ENCODE data around the gene ATP9A. TPM values are rescaled to one million over a fixed set of nuclear protein-coding genes. Genes with fewer than 3 reads are reported as not detected.
A peak's percentile ranks its signal among the peaks of the same experiment; 100 is the strongest.
"Not testable (repeated sequence)": the region's sequence is repeated elsewhere in the genome, so short reads cannot be mapped to it uniquely, and the experiment has no call there.

Gene ATP9A
- total RNA-seq, 1 experiment from 2014 or later: 17.2 TPM

- in situ Hi-C loops (cut with HindIII; ENCODE audit: low pct_unique_long_range_greater_than_20kb, low sequenced_read_pairs): no loop called here
- DNase-seq (ENCODE audit: low read depth, low spot score): no peak
Measured at GRCh38 chr20:51656726-51657260, 111.4 kb downstream of the ATP9A start.

- DNase-seq (ENCODE audit: low read depth, low spot score); in situ Hi-C loops (cut with HindIII; ENCODE audit: low pct_unique_long_range_greater_than_20kb, low sequenced_read_pairs): not testable (repeated sequence)
Measured at GRCh38 chr20:51656089-51656488, 112.1 kb downstream of the ATP9A start.

- in situ Hi-C loops (cut with HindIII; ENCODE audit: low pct_unique_long_range_greater_than_20kb, low sequenced_read_pairs): no loop called here
- DNase-seq (ENCODE audit: low read depth, low spot score): no peak
Measured at GRCh38 chr20:51654495-51654894, 113.7 kb downstream of the ATP9A start.

GRCh38 chr20:51654060-51654459 lies 114.1 kb downstream of the ATP9A start:
- no peak for DNase-seq (ENCODE audit: low read depth, low spot score)
- in situ Hi-C loops (cut with HindIII; ENCODE audit: low pct_unique_long_range_greater_than_20kb, low sequenced_read_pairs): no loop called here

GRCh38 chr20:51653226-51653625 lies 115.0 kb downstream of the ATP9A start:
- no peak for DNase-seq (ENCODE audit: low read depth, low spot score)
- in situ Hi-C loops (cut with HindIII; ENCODE audit: low pct_unique_long_range_greater_than_20kb, low sequenced_read_pairs): no loop called here

- in situ Hi-C loops (cut with HindIII; ENCODE audit: low pct_unique_long_range_greater_than_20kb, low sequenced_read_pairs): no loop called here
- no peak for DNase-seq (ENCODE audit: low read depth, low spot score)
Measured at GRCh38 chr20:51651921-51652549, 116.2 kb downstream of the ATP9A start.

GRCh38 chr20:51650685-51651134 lies 117.5 kb downstream of the ATP9A start:
- in situ Hi-C loops (cut with HindIII; ENCODE audit: low pct_unique_long_range_greater_than_20kb, low sequenced_read_pairs): no loop called here
- DNase-seq (ENCODE audit: low read depth, low spot score): peak; percentile 44

GRCh38 chr20:51648571-51648947 lies 119.6 kb downstream of the ATP9A start:
- in situ Hi-C loops (cut with HindIII; ENCODE audit: low pct_unique_long_range_greater_than_20kb, low sequenced_read_pairs): no loop called here
- DNase-seq (ENCODE audit: low read depth, low spot score): no peak

GRCh38 chr20:51647674-51648570 lies 120.3 kb downstream of the ATP9A start:
- in situ Hi-C loops (cut with HindIII; ENCODE audit: low pct_unique_long_range_greater_than_20kb, low sequenced_read_pairs): no loop called here
- peak; percentile 69 for DNase-seq (ENCODE audit: low read depth, low spot score)

GRCh38 chr20:51643810-51644209 lies 124.4 kb downstream of the ATP9A start:
- DNase-seq (ENCODE audit: low read depth, low spot score); in situ Hi-C loops (cut with HindIII; ENCODE audit: low pct_unique_long_range_greater_than_20kb, low sequenced_read_pairs): not testable (repeated sequence)

- DNase-seq (ENCODE audit: low read depth, low spot score): no peak
- in situ Hi-C loops (cut with HindIII; ENCODE audit: low pct_unique_long_range_greater_than_20kb, low sequenced_read_pairs): no loop called here
Measured at GRCh38 chr20:51643390-51643789, 124.8 kb downstream of the ATP9A start.

GRCh38 chr20:51641866-51642265 lies 126.3 kb downstream of the ATP9A start:
- in situ Hi-C loops (cut with HindIII; ENCODE audit: low pct_unique_long_range_greater_than_20kb, low sequenced_read_pairs): no loop called here
- DNase-seq (ENCODE audit: low read depth, low spot score): no peak

GRCh38 chr20:51640743-51641142 lies 127.4 kb downstream of the ATP9A start:
- in situ Hi-C loops (cut with HindIII; ENCODE audit: low pct_unique_long_range_greater_than_20kb, low sequenced_read_pairs): no loop called here
- no peak for DNase-seq (ENCODE audit: low read depth, low spot score)

- in situ Hi-C loops (cut with HindIII; ENCODE audit: low pct_unique_long_range_greater_than_20kb, low sequenced_read_pairs): no loop called here
- peak; percentile 80 for DNase-seq (ENCODE audit: low read depth, low spot score)
Measured at GRCh38 chr20:51639206-51639832, 128.9 kb downstream of the ATP9A start.

GRCh38 chr20:51637241-51637640 lies 130.9 kb downstream of the ATP9A start:
- DNase-seq (ENCODE audit: low read depth, low spot score): no peak
- in situ Hi-C loops (cut with HindIII; ENCODE audit: low pct_unique_long_range_greater_than_20kb, low sequenced_read_pairs): no loop called here

GRCh38 chr20:51636123-51636522 lies 132.1 kb downstream of the ATP9A start:
- DNase-seq (ENCODE audit: low read depth, low spot score): no peak
- in situ Hi-C loops (cut with HindIII; ENCODE audit: low pct_unique_long_range_greater_than_20kb, low sequenced_read_pairs): no loop called here

- DNase-seq (ENCODE audit: low read depth, low spot score): no peak
- in situ Hi-C loops (cut with HindIII; ENCODE audit: low pct_unique_long_range_greater_than_20kb, low sequenced_read_pairs): no loop called here
Measured at GRCh38 chr20:51635680-51636079, 132.5 kb downstream of the ATP9A start.

- in situ Hi-C loops (cut with HindIII; ENCODE audit: low pct_unique_long_range_greater_than_20kb, low sequenced_read_pairs): no loop called here
Measured at GRCh38 chr20:51634877-51635276, 133.3 kb downstream of the ATP9A start.

More at GRCh38 chr20:51634877-51635276, 133.3 kb downstream of the ATP9A start:
- DNase-seq (ENCODE audit: low read depth, low spot score): no peak

Data from SK-MEL-5 (cell line).